ENCODE data around the gene FGFBP2.

GRCh38 chr4:15958562-15958961, 4.4 kb downstream of the FGFBP2 start:
- TF ChIP-seq GATA3 (IDR thresholded peaks at IDR 0.05; ENCODE audit: low read depth, low read length) (no peak), GATA2 (IDR thresholded peaks at IDR 0.05; ENCODE audit: low read depth, low read length) (no peak)
